Astrocyte (in vitro differentiated cells and primary cell): ENCODE measurements around the gene ACOD1. TPM values are rescaled to one million over a fixed set of nuclear protein-coding genes. Genes with fewer than 3 reads are reported as not detected.
A peak's percentile ranks its signal among the peaks of the same experiment; 100 is the strongest.

Source experiments
- DNase-seq: peaks from one replicate; pipeline ENCODE4 v3.0.0-alpha.2; 2010; ENCODE audit warnings: low read depth
- FAIRE-seq: peaks from 2 replicates; lab custom pipeline; 2011; peaks lifted over from hg19 to GRCh38; lab: Jason Lieb, UNC
- H2AFZ ChIP-seq: 2 replicates; pipeline ENCODE4 v1.6.0; 2012; ENCODE audit warnings: low read depth, low read length, inconsistent platforms
- H3K27ac ChIP-seq: 2 replicates; pipeline ENCODE4 v1.5.1; 2011; ENCODE audit warnings: low read depth, low read length, inconsistent platforms
- H3K27me3 ChIP-seq: 2 replicates; pipeline ENCODE4 v1.6.0; 2011; ENCODE audit warnings: low read length, inconsistent platforms; ENCODE audit not compliant: insufficient read depth
- H3K36me3 ChIP-seq: 2 replicates; pipeline ENCODE4 v1.5.1; 2011; ENCODE audit warnings: low read length, inconsistent platforms; ENCODE audit not compliant: insufficient read depth
- H3K4me1 ChIP-seq: 2 replicates; pipeline ENCODE4 v1.5.1; 2011; ENCODE audit warnings: low read length, inconsistent platforms; ENCODE audit not compliant: insufficient read depth
- H3K4me2 ChIP-seq: 2 replicates; pipeline ENCODE4 v1.6.0; 2012; ENCODE audit warnings: low read length, inconsistent platforms
- H3K4me3 ChIP-seq: 2 replicates; pipeline ENCODE4 v1.5.1; 2011; ENCODE audit warnings: low read depth, mild to moderate bottlenecking, low read length, inconsistent platforms; ENCODE audit not compliant: insufficient read depth
- H3K79me2 ChIP-seq: 2 replicates; pipeline ENCODE4 v1.6.0; 2012; ENCODE audit warnings: mild to moderate bottlenecking, low read length, inconsistent platforms; ENCODE audit not compliant: insufficient read depth
- H3K9ac ChIP-seq: 2 replicates; pipeline ENCODE4 v1.6.0; 2012; ENCODE audit warnings: mild to moderate bottlenecking, low read length, inconsistent platforms
- H3K9me3 ChIP-seq: 2 replicates; pipeline ENCODE4 v1.5.1; 2012; ENCODE audit warnings: low read depth, mild to moderate bottlenecking, low read length, inconsistent platforms; ENCODE audit not compliant: insufficient read depth
- H4K20me1 ChIP-seq: 2 replicates; pipeline ENCODE4 v1.6.0; 2012; ENCODE audit warnings: low read length, inconsistent platforms; ENCODE audit not compliant: insufficient read depth
- H3K27ac Mint-ChIP-seq: one replicate; pipeline ENCODE4 v1.8.0; 2021; ENCODE audit warnings: mild to moderate bottlenecking, mixed read lengths; ENCODE audit not compliant: unreplicated experiment
- H3K27me3 Mint-ChIP-seq: one replicate; pipeline ENCODE4 v1.8.0; 2021; ENCODE audit warnings: low read depth, mixed read lengths; ENCODE audit not compliant: unreplicated experiment
- H3K36me3 Mint-ChIP-seq: one replicate; pipeline ENCODE4 v1.8.0; 2021; ENCODE audit warnings: low read depth, mixed read lengths; ENCODE audit not compliant: unreplicated experiment
- H3K4me1 Mint-ChIP-seq: one replicate; pipeline ENCODE4 v1.8.0; 2021; ENCODE audit warnings: low read depth, mixed read lengths; ENCODE audit not compliant: unreplicated experiment
- H3K4me3 Mint-ChIP-seq: one replicate; pipeline ENCODE4 v1.8.0; 2021; ENCODE audit warnings: mild to moderate bottlenecking, moderate library complexity, mixed read lengths; ENCODE audit not compliant: unreplicated experiment
- H3K9me3 Mint-ChIP-seq: one replicate; pipeline ENCODE4 v1.8.0; 2021; ENCODE audit warnings: mild to moderate bottlenecking, mixed read lengths; ENCODE audit not compliant: unreplicated experiment
- CTCF ChIP-seq: IDR thresholded peaks from 2 replicates; pipeline ENCODE4 v1.5.1; 2011; ENCODE audit warnings: low read depth, mild to moderate bottlenecking, inconsistent platforms, low read length, moderate library complexity; ENCODE audit not compliant: insufficient read depth
- EZH2 ChIP-seq: IDR thresholded peaks from 2 replicates; pipeline ENCODE4 v1.6.1; 2012; ENCODE audit warnings: mild to moderate bottlenecking, low read length, inconsistent platforms; ENCODE audit not compliant: insufficient read depth
- total RNA-seq: library from RNA; stranded (reverse); gene quantifications from 2 replicates; pipeline ENCODE4 v1.2.1, GENCODE V29; 2021

The ACOD1 gene
- total RNA-seq, 1 donor from 2014 or later = not detected

GRCh38 chr13:76982061-76982460, 33.8 kb downstream of the ACOD1 start:
- Mint-ChIP-seq H3K4me1 (no peaks in the 10 kb centered on the region), H3K9me3 (no peaks in the 10 kb centered on the region), H3K27me3 (peaks cover 39% of the 10 kb centered on the region), H3K27ac (no peak overlapping the region), H3K4me3 (no peak overlapping the region), H3K36me3 (no peaks in the 10 kb centered on the region)
- H3K27ac ChIP-seq = no peak overlapping the region
- peaks cover under 1% of the 10 kb centered on the region for H3K4me1 ChIP-seq
- no peaks in the 10 kb centered on the region for H3K9me3 ChIP-seq
- no peak for TF ChIP-seq CTCF
- no peak for TF ChIP-seq EZH2
- H4K20me1 ChIP-seq = no peaks in the 10 kb centered on the region
- H3K27me3 ChIP-seq = peaks cover 32% of the 10 kb centered on the region
- no peaks in the 10 kb centered on the region for H3K36me3 ChIP-seq
- no peak overlapping the region for H3K9ac ChIP-seq
- no peaks in the 10 kb centered on the region for H3K79me2 ChIP-seq
- no peak overlapping the region for H3K4me3 ChIP-seq
- DNase-seq (no peak), FAIRE-seq (no peak)
- no peak overlapping the region for H3K4me2 ChIP-seq
- H2AFZ ChIP-seq = no peak overlapping the region

- no peak for TF ChIP-seq CTCF
- no peak for TF ChIP-seq EZH2
- Histone ChIP-seq H3K9me3 (no peaks in the 10 kb centered on the region), H3K4me3 (no peak overlapping the region), H3K79me2 (no peaks in the 10 kb centered on the region), H4K20me1 (no peaks in the 10 kb centered on the region), H3K4me1 (no peaks in the 10 kb centered on the region), H2AFZ (no peak overlapping the region), H3K27ac (no peak overlapping the region), H3K36me3 (no peaks in the 10 kb centered on the region), H3K4me2 (no peak overlapping the region), H3K9ac (no peak overlapping the region), H3K27me3 (peaks cover 23% of the 10 kb centered on the region)
- Mint-ChIP-seq H3K27me3 (peaks cover 39% of the 10 kb centered on the region), H3K9me3 (no peaks in the 10 kb centered on the region), H3K4me1 (no peaks in the 10 kb centered on the region), H3K27ac (no peak overlapping the region), H3K36me3 (no peaks in the 10 kb centered on the region), H3K4me3 (no peak overlapping the region)
- no peak for DNase-seq
- FAIRE-seq = no peak
These were observed 35.4 kb downstream of the ACOD1 start for GRCh38 chr13:76983676-76984075.

DNA sequence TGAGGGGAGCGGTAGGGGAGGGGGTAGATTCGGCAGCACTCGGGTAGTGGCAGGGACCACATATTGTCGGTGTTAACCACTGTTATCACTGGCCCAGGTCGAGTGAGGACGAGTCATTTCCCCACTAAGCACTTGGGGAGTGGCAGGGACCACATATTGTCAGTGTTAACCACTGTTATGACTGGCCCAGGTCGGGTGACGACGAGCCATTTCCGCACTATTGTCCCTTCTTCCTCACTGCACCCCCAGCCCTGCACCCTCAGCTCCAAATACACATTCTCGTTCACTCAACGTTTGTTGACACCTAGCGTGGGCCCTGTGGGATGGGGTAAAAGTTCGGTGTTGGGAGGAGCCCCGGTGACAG, 43.1 kb downstream of the ACOD1 start:
- peak overlapping the region; percentile 92 for H3K9ac ChIP-seq
- no peaks in the 10 kb centered on the region for H3K36me3 ChIP-seq
- peaks cover 21% of the 10 kb centered on the region for H3K4me1 ChIP-seq
- DNase-seq = no peak
- peak overlapping the region; percentile 28 for H3K27ac ChIP-seq
- no peaks in the 10 kb centered on the region for H3K27me3 ChIP-seq
- peaks cover 6% of the 10 kb centered on the region for H4K20me1 ChIP-seq
- H3K4me3 ChIP-seq = peak overlapping the region; percentile 91
- Mint-ChIP-seq H3K4me3 (peak overlapping the region; percentile 80), H3K4me1 (peaks cover 15% of the 10 kb centered on the region), H3K27ac (peak overlapping the region; percentile 48), H3K9me3 (no peaks in the 10 kb centered on the region), H3K27me3 (peaks cover 8% of the 10 kb centered on the region), H3K36me3 (peaks cover 2% of the 10 kb centered on the region)
- FAIRE-seq = no peak
- TF ChIP-seq EZH2 (no peak), CTCF (no peak)
- H2AFZ ChIP-seq = peak overlapping the region; percentile 79
- H3K4me2 ChIP-seq = peak overlapping the region; percentile 93
- peaks cover 16% of the 10 kb centered on the region for H3K79me2 ChIP-seq
- H3K9me3 ChIP-seq = no peaks in the 10 kb centered on the region
